GM19372 (cell line): ENCODE results near the gene PTPN14.
A peak's percentile ranks its signal among the peaks of the same experiment; 100 is the strongest.
"Not testable (repeated sequence)": the region's sequence is repeated elsewhere in the genome, so short reads cannot be mapped to it uniquely, and the experiment has no call there.

Experiments used
- ATAC-seq: cut with Tn5 transposase; IDR thresholded peaks from one replicate; pipeline ENCODE4 v1.9.1; 2021; ENCODE audit warnings: mild to moderate bottlenecking, low read depth, moderate library complexity; ENCODE audit not compliant: unreplicated experiment

PTPN14 gene

GRCh38 chr1:214415131-214415530, 136.3 kb downstream of the PTPN14 start:
- no peak for ATAC-seq

- no peak for ATAC-seq
These were observed 136.7 kb downstream of the PTPN14 start for GRCh38 chr1:214414691-214415090.

DNA sequence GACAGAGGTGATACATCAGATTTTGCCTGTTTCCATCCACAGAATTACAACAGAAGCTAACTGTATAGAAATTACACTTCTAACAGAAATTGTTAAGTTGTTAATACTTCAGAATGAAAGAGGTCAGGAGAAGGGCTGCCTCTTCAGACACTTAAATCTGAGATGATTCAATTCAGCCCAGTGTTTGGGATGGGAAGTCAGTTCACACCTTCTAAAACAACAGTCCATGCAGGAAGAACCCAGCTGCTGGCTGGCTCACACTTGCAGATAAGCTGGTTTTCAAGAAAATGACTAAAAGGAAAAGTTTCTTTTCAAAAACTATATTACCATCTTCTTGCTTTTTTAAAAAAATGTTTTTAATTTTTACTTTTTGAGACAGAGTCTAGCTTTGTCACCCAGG, 138.1 kb downstream of the PTPN14 start:
- ATAC-seq, result no peak

DNA sequence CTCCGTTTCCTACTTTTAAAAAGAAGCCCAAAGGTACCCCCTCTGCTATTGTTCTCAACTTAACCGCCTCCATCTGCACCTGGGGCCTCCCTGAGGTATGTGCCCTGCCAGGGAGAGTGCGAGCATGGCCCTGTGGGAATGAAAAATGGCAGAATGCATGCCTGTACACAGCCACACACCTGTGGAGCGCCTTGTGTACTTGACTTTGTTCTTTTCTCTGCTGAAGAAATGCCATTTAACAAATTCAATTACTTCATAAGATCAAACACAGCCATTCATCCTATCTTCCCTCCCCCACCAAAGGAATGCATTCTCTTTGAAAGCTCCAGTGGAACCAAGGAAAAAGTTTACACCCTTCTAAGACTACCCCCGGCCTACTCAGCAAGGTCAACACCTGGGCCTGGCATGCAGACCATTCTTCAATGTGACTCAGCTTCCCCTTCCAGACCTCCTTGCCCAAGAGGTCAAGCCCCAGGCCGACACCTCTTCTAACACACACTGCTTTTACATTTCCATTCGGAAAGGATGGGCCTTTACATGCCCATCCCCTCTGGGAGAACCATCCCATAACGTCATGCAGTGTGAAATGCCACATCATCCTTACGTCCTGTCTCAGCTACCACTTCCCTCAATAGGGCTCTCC, 146.7 kb downstream of the PTPN14 start:
- peak; percentile 11 for ATAC-seq

- ATAC-seq, result peak; percentile 81
These were observed 147.2 kb downstream of the PTPN14 start for GRCh38 chr1:214404154-214404553.

DNA sequence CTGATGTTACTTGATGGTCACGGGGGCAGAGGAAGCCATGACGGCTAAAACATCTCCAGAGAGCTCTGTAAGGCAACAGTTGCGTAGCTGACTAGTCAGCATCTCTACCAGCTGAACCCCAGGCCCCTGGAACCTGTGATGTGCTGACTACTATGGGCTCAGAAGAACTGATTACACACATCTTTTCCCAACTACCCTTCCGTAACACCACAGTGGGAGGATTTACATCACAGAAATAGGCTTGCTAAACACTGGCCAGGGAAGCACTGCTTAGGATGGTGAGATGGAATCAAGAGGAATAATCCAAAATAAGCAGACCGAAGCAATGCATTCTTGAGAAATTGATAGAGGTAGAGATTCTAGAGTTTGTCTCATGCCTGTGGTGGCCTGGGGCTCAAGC, 148.0 kb downstream of the PTPN14 start:
- no peak for ATAC-seq

DNA sequence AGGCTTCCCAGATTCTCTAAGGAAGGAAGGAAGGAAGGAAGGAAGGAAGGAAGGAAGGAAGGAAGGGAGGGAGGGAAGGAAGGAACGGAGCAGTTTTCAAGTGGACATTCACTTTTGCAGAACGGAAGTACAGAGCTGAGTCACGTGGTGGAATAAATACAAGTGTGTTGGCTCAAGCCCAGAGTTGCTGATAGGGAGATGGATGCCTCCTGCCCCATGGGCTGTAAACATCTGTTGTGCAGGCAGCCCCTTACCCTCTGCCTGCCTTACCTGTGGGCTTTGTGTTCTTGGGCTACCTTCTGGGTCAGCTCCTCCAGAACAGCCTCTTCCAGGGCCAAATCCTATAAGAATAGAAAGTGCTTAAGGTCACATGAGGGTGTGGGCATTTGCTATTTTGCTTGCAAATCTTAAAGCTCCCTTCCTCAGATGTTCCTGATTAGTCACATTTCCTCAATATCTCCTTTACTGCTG, 148.8 kb downstream of the PTPN14 start:
- ATAC-seq, result no peak

DNA sequence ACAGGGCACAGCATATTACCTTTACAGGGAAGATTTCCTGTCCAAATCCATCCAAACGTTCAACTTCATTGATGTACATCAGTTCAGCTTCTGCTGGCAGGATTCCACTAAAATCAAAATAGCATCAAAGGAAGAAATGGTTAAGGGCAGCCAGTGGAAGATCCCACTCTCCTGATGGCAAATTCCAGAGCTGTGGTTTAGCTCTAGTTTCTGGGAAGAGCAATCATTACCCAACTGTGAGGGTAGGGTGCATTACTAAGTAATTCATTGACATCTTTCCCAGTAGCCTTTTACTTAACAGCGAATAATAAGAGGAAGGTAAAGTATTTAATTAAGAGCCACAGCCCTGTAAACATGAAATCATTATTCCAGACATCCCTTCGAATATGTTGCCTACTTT, 149.7 kb downstream of the PTPN14 start:
- no peak for ATAC-seq

DNA sequence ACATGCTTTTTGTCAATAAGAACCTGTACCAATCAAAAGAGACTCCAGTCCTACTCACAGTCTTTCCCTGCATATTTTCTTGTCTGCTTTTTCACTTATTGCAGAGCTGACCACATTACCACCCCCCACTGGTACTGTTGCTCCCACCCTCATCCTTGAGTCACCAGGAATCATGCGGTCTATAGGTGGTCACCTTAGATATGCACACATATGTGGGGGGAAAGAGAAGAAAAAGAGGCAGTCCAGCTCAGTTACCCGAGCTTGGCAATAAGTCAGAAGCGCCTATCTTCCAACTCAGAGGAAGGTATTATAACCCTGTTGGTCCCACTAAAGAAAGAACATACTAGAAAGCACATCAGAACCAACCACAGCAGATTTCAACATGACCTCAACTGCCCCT, 151.3 kb downstream of the PTPN14 start:
- ATAC-seq, result no peak

DNA sequence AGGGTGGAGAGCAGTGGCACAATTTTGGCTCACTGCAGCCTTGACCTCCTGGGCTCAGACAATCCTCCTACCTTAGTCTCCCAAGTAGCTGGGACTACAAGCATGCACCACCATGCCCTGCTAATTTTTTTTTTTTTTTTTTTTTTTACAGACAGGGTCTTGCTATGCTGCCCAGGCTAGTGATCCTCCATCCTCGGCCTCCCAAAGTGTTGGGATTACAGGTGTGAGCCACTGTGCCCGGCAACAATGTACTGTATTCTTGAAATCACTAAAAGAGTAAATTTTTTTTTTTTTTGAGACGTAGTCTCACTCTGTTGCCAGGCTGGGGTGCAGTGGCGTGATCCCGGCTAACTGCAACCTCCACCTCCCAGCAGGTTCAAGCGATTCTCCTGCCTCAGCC, 152.9 kb downstream of the PTPN14 start:
- no peak for ATAC-seq

DNA sequence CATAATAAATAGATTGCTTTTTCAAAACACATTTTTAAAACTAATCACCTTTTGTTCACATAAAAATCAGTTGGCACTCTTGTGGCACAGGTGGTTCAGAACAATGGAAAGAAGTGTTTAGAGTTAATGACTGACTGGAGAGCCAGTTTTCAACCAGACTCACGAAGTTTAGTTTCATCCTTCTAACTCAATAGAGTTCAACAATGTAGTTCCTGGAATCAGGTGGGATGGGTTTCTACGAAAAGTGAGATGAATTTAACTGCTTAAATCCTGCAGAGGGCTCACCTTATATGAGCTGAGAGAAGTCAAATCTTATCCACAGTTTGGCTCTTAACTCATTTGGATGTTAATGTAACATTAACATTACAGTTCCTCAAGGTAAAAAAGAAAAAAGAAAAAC, 153.9 kb downstream of the PTPN14 start:
- ATAC-seq, result no peak

- no peak for ATAC-seq
These were observed 155.1 kb downstream of the PTPN14 start for GRCh38 chr1:214396330-214396729.

GRCh38 chr1:214394569-214394968, 156.8 kb downstream of the PTPN14 start:
- not testable (repeated sequence) for ATAC-seq

DNA sequence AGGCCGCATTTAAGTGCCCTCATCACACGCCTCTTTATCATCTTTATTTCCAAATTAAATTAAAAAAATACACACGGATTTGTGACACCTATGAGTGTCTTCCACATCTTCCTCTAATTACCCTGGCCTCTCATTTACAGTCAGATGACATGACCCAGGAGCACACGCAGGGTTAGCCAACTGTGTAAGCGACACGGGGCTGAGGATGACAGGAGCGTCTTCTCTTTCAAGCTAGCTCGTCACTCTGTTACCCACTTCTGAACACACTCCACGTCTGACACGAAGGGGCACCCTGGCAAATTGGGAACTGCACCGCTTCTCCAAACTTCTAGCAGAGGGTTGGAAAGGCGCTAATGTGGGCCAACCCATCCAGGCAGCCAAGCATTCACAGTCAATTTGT, 158.3 kb downstream of the PTPN14 start:
- ATAC-seq, result no peak

GRCh38 chr1:214391873-214392645, 159.3 kb downstream of the PTPN14 start:
- ATAC-seq, result no peak

GRCh38 chr1:214389734-214390133, 161.7 kb downstream of the PTPN14 start:
- ATAC-seq, result no peak

- ATAC-seq, result no peak
These were observed 164.7 kb downstream of the PTPN14 start for GRCh38 chr1:214386747-214387146.

GRCh38 chr1:214386333-214386732, 165.1 kb downstream of the PTPN14 start:
- ATAC-seq, result no peak

DNA sequence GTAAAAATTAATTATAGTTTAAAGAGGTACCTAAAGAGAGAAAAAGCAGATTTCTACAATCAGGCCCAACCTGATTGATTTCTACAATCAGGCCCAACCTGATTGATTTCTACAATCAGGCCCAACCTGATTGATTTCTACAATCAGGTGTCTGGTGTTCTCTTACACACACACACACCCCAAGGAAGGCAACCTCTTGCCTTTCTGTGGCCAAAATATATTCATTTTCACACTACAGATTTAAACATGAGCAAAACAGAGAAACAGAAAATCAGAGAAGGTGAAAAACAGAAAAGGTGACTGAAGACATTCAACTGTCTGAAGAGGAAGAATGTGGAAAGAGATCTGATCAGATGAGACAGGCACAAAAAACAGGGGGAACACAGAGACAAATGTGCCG, 166.0 kb downstream of the PTPN14 start:
- no peak for ATAC-seq

DNA sequence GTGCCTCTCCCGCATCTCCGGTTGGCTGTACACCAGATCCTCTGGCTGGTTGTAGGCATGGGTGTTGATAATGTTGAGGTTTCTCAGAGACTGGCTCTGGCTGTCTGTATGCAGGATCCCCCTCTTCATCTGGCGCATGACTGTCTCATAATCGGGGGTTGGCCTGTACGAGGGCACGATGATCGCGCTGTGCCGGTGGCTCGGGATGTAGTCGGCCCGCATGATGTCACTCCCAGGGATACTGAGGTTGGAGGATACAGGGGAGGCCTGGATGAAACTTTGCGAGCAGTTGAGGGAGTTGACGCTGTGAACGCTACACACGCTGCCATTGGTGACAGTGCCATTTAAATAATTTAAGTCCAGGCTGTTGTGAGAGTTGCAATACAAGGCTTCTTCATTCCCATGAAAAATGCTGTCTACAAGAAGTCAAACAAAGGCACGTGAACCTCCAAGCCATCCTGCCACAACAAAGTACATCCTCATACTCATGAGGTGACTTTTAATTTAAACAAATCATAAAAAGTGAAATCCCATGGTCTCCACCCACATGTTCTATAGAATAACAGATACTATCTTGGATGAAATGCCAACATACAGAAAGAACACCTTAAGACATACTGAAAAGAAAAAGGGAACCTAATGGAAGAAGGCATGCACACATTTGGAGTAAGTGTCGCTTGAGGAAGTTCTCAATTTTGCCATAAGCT, 166.9 kb downstream of the PTPN14 start:
- ATAC-seq, result no peak
